ENCODE measurements around the gene WDR49. TPM values are rescaled to one million over a fixed set of nuclear protein-coding genes. Genes with fewer than 3 reads are reported as not detected.

Gene WDR49
- total RNA-seq, 1 donor, result under 0.01 TPM

DNA sequence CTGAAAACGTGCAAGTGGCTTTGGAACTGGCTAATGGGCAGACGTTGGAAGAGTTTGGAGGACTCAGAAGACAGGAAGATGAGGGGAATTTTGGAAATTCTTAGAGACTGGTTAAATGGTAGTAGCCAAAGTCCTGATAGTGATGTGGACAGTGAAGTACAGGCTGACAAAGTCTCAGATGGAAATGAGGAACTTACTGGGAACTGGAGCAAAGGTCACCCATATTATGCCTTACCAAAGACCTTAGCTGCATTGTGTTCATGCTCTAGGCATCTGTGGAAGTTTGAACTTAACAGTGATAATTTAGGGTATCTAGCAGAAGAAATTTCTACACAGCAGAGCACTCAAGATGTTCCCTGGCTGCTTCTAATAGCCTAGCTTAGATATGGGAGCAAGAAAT, 151.3 kb downstream of the WDR49 start:
- TF ChIP-seq, protein P1, sequence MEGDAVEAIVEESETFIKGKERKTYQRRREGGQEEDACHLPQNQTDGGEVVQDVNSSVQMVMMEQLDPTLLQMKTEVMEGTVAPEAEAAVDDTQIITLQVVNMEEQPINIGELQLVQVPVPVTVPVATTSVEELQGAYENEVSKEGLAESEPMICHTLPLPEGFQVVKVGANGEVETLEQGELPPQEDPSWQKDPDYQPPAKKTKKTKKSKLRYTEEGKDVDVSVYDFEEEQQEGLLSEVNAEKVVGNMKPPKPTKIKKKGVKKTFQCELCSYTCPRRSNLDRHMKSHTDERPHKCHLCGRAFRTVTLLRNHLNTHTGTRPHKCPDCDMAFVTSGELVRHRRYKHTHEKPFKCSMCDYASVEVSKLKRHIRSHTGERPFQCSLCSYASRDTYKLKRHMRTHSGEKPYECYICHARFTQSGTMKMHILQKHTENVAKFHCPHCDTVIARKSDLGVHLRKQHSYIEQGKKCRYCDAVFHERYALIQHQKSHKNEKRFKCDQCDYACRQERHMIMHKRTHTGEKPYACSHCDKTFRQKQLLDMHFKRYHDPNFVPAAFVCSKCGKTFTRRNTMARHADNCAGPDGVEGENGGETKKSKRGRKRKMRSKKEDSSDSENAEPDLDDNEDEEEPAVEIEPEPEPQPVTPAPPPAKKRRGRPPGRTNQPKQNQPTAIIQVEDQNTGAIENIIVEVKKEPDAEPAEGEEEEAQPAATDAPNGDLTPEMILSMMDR (IDR thresholded peaks at IDR 0.05; ENCODE audit: insufficient read depth, low read depth, low read length), result no peak
- H3K4me3 ChIP-seq (ENCODE audit: low read depth, low read length), result no peak overlapping the region
- DNase-seq (ENCODE audit: low read depth), result no peak

GRCh38 chr3:167501941-167502340, 151.8 kb downstream of the WDR49 start:
- TF ChIP-seq, protein P1 (IDR thresholded peaks at IDR 0.05; ENCODE audit: insufficient read depth, low read depth, low read length), result no peak
- no peak for DNase-seq (ENCODE audit: low read depth)
- no peak overlapping the region for H3K4me3 ChIP-seq (ENCODE audit: low read depth, low read length)

- no peak overlapping the region for H3K4me3 ChIP-seq (ENCODE audit: low read depth, low read length)
- TF ChIP-seq, protein P1 (IDR thresholded peaks at IDR 0.05; ENCODE audit: insufficient read depth, low read depth, low read length), result no peak
- DNase-seq (ENCODE audit: low read depth), result no peak
These were observed 155.8 kb downstream of the WDR49 start for GRCh38 chr3:167497903-167498302.

DNA sequence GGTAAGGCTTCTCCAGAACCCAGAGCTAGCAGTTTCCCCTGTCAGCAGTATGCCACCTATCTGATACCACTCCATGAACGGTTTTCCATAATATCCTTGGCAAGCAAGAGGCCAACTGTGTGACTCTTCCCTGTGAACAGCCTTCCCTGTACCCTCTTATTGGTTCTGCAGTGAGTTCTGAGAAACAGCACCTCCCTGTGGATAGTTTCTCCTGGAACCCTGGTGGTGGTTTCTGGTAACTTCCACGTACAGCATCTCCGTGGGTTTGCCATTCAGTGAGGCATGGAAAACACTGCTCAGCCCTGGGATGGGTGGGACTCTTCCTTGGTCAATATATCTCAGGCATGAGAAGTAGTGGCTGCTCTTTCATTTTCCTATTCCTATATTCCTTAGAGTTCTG, 160.5 kb downstream of the WDR49 start:
- no peak overlapping the region for H3K4me3 ChIP-seq (ENCODE audit: low read depth, low read length)
- TF ChIP-seq, protein P1 (IDR thresholded peaks at IDR 0.05; ENCODE audit: insufficient read depth, low read depth, low read length), result no peak
- DNase-seq (ENCODE audit: low read depth), result no peak

DNA sequence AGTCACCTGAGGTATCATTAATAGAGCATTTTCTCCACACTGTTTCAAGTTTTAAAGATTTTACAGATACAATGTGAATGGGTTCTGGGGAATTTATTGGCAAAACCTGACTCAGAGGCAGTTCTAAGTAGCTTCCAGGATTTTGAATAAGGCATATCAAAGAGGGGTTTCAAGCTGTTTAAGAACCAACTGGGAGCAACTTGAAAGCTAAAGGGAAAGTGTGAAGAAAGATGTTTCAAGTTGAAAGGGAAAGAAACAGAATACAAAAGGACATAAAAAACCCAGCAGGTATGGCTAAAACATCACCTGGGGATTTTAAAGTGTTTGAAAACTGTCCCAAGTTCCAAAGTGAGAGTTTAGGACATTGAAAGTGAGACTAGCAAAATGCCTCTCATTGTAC, 162.1 kb downstream of the WDR49 start:
- no peak for DNase-seq (ENCODE audit: low read depth)
- TF ChIP-seq, protein P1 (IDR thresholded peaks at IDR 0.05; ENCODE audit: insufficient read depth, low read depth, low read length), result no peak
- H3K4me3 ChIP-seq (ENCODE audit: low read depth, low read length), result no peak overlapping the region

- no peak for DNase-seq (ENCODE audit: low read depth)
- TF ChIP-seq, protein P1 (IDR thresholded peaks at IDR 0.05; ENCODE audit: insufficient read depth, low read depth, low read length), result no peak
- no peak overlapping the region for H3K4me3 ChIP-seq (ENCODE audit: low read depth, low read length)
These were observed 164.2 kb downstream of the WDR49 start for GRCh38 chr3:167489571-167489970.

DNA sequence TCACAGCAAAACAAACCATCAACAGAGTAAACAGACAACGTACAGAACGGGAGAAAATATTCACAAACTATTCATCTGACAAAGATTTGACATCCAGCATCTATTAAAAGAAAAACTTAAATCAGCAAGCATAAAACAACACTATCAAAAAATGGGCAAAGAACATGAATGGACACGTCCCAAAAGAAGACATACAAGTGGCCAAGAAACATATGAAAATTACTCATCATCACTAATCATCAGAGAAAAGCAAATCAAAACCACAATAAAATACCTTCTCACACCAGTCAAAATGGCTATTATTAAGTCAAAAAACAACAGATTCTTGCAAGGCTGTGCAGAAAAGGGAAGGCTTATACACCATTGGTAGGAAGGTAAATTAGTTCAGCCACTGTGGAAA, 166.2 kb downstream of the WDR49 start:
- H3K4me3 ChIP-seq (ENCODE audit: low read depth, low read length), result no peak overlapping the region
- TF ChIP-seq, protein P1 (IDR thresholded peaks at IDR 0.05; ENCODE audit: insufficient read depth, low read depth, low read length), result no peak
- DNase-seq (ENCODE audit: low read depth), result no peak

Measured in fibroblast of villous mesenchyme (primary cell).